GM21390 (cell line): ENCODE results near the gene TEF.

Experiments
- ATAC-seq: cut with Tn5 transposase; IDR thresholded peaks from one replicate; pipeline ENCODE4 v1.9.1; 2021; ENCODE audit not compliant: unreplicated experiment

Gene TEF

DNA sequence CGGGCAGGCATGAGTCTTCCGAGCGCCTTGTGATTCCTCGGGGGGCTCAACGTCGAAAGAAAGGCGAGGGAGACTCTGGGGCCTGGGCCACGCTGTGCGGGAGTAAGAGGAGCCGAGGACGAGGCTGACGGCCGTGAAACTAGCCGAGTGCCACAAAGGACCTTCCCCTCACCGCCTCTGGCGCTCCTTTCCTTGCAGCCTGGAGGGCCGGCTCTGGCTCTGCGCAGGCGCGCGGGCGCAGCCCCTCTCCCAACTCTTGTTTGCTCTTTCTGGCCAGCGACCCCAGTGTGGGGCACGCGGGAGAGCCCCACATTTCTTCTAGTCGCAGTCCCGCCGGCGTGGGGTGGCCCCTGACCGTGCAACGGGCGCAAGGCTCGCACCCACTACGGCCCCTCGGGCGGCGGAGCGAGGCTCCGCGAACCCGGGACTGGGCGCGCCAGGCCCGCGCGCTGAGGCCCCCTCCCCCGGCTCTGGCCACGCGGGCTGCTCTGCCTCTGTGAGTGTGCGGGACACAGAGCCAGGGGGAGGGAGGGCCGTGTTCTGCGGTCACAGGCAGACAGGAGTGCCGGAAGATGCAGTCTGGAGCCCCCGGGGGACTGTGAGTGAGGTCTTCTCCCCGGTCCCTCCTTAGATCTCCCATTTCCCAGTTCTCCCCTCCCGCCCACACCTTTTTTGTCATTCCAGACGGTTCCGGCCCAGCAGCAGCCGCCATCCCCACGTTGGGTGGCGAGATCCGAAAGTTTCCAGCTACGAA, 65.9 kb downstream of the TEF start:
- ATAC-seq, result no peak

DNA sequence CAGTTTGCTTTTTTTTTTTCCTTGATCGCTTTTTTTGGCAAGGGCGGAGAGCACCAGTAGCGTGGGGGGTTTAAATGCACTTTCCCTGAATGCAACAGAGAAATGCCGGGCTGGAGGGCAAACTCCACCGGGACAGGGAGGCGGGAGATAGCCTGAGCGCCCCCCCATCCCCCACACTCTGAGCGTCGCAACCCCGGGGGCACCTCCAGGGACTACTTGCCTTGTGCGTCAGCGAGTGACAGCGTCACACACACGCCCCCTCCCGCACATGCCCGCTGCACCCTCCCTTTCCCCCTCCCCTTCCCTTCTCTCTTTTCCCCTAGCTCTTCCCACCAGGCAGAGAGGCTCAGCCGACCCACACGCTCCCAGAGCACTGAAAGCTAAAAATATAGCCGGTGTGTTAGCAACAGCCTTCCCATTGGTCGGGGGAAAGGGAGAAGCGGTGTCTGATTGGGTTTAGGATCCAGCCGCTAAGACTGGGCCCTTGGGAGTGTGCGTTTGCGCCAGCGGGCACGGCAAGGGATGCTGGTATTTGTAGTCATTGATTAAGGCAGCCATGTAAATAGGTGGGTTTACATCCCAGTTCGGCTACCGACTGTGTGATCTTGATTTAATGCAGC, 66.6 kb downstream of the TEF start:
- ATAC-seq, result peak; percentile 55
